ENCODE results near the gene RCSD1. TPM values are rescaled to one million over a fixed set of nuclear protein-coding genes. Genes with fewer than 3 reads are reported as not detected.

RCSD1 gene
- total and polyA plus RNA-seq, 11 donors = 14.1 to 51.5 (median 29.6) TPM

DNA sequence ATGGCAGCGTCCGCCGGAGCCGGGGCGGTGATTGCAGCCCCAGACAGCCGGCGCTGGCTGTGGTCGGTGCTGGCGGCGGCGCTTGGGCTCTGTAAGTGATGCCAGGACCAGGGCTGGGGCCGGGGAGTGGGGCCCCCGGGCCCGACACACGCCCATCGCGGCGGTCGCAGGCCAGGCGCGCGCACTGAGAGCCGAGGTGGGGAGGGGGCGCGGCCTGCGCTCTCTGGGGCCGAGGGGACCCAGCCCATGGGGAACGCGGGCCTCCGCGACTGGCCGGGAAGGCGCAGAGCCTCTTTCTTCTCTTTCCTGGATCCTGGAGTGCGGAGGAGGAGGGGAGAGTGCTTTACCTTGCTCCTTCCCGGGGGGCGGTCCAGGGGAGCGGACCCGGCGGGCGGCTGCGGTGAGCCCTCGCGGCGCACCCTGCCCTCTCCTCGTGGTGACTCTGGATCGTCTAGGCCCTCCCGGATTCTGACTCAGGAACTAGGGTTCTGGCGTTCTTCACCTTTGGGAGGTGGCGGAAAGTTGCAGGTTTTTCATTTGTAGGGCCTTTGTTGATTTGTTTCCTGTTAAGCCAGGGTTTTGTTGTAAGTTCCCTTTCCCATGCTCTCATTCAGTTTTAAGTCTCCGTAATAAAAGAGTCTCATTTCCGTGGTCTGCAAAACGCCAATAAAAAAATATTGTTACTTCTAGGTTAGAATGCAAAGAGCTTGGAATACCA lies 92.3 kb downstream of the RCSD1 start:
- H3K4me1 ChIP-seq = peaks cover 4 to 53% (median 38%) of the 10 kb centered on the region in 12 donors
- peak in 3 of 4 donors; percentile 37 to 67 (median 65) for ATAC-seq
- no peak for TF ChIP-seq POLR2A (IDR thresholded peaks at IDR 0.05)
- TF ChIP-seq, protein P1, sequence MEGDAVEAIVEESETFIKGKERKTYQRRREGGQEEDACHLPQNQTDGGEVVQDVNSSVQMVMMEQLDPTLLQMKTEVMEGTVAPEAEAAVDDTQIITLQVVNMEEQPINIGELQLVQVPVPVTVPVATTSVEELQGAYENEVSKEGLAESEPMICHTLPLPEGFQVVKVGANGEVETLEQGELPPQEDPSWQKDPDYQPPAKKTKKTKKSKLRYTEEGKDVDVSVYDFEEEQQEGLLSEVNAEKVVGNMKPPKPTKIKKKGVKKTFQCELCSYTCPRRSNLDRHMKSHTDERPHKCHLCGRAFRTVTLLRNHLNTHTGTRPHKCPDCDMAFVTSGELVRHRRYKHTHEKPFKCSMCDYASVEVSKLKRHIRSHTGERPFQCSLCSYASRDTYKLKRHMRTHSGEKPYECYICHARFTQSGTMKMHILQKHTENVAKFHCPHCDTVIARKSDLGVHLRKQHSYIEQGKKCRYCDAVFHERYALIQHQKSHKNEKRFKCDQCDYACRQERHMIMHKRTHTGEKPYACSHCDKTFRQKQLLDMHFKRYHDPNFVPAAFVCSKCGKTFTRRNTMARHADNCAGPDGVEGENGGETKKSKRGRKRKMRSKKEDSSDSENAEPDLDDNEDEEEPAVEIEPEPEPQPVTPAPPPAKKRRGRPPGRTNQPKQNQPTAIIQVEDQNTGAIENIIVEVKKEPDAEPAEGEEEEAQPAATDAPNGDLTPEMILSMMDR (IDR thresholded peaks at IDR 0.05) = no peak

GRCh38 chr1:167722870-167723251 lies 92.8 kb downstream of the RCSD1 start:
- intact Hi-C loops (cut with DNase I) = loop anchor here in 9 of 10 donors (5.0 to 10.0 kb wide), 5 partner anchors 79 to 362 kb away; partner anchors contain the start of genes DCAF6 (in 5 of the 9) and MPC2 (in 5 of the 9)
- TF ChIP-seq, protein P1 (IDR thresholded peaks at IDR 0.05) = no peak
- no peak for TF ChIP-seq POLR2A (IDR thresholded peaks at IDR 0.05)

More for the DNA sequence above, 92.3 kb downstream of the RCSD1 start:
- Histone ChIP-seq H3K4me3 (peak overlapping the region; percentile 88 to 100 (median 94)), H3K36me3 (no peaks in the 10 kb centered on the region), H3K27ac (peak overlapping the region; percentile 67 to 93 (median 90)), H3K27me3 (no peaks in the 10 kb centered on the region), H3K9me3 (no peaks in the 10 kb centered on the region)
- 1 to 3% (median 1%) methylated on average over 6 to 52 of the region's 52 CpGs for WGBS, 4 donors
- intact Hi-C loops (cut with DNase I) = loop anchor here in 9 of 10 donors (5.0 to 10.0 kb wide), 5 partner anchors 80 to 362 kb away; partner anchors contain the start of genes DCAF6 (in 5 of the 9) and MPC2 (in 5 of the 9)
- DNase-seq = peak in 2 of 5 donors; percentile 35 to 43

GRCh38 chr1:167723707-167724323 lies 93.8 kb downstream of the RCSD1 start:
- 81 to 88% (median 84%) methylated on average over 2 of the region's 2 CpGs for WGBS, 4 donors
- Histone ChIP-seq H3K4me3 (peak overlapping the region in 5 of 12 donors; percentile 88 to 98 (median 94)), H3K4me1 (peaks cover 4 to 61% (median 41%) of the 10 kb centered on the region in 12 donors), H3K9me3 (no peaks in the 10 kb centered on the region), H3K36me3 (no peaks in the 10 kb centered on the region), H3K27ac (no peak overlapping the region), H3K27me3 (no peaks in the 10 kb centered on the region)
- TF ChIP-seq, protein P1 (IDR thresholded peaks at IDR 0.05) = no peak
- no peak for TF ChIP-seq POLR2A (IDR thresholded peaks at IDR 0.05)
- ATAC-seq (no peak), DNase-seq (no peak)
- intact Hi-C loops (cut with DNase I) = loop anchor here in 9 of 10 donors (5.0 to 10.0 kb wide), 5 partner anchors 78 to 361 kb away; partner anchors contain the start of genes DCAF6 (in 5 of the 9) and MPC2 (in 5 of the 9)

More at GRCh38 chr1:167722870-167723251, 92.8 kb downstream of the RCSD1 start:
- no peaks in the 10 kb centered on the region for H3K9me3 ChIP-seq
- H3K27me3 ChIP-seq = no peaks in the 10 kb centered on the region
- H3K27ac ChIP-seq = peak overlapping the region in 6 of 12 donors; percentile 78 to 93 (median 90)
- peaks cover 4 to 57% (median 41%) of the 10 kb centered on the region in 12 donors for H3K4me1 ChIP-seq
- ATAC-seq (no peak), DNase-seq (no peak)
- peak overlapping the region; percentile 88 to 100 (median 94) for H3K4me3 ChIP-seq
- H3K36me3 ChIP-seq = no peaks in the 10 kb centered on the region
- WGBS, 4 donors = 30 to 38% (median 35%) methylated on average over 4 of the region's 4 CpGs

DNA sequence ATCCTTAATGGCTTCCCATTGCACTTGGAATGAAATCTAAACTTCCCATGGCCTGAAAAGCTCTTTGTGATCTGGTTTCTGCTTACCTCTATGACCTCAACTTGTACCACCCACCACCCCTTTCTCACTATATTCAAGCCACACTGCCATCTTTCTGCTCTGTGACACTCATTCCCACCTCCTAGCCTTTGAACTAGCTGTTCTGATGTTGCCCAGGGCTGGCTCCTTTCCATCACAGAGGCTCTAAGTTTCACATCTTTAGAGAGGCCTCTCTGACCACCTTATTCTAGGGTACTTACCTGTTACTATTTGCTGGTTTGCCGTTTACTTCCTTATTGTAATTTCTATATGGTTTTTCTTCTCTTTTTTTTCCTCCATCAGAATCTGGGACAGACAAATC lies 96.0 kb downstream of the RCSD1 start:
- Histone ChIP-seq H3K27ac (no peak overlapping the region), H3K27me3 (no peaks in the 10 kb centered on the region), H3K4me1 (peaks cover 4 to 56% (median 37%) of the 10 kb centered on the region in 12 donors), H3K36me3 (peaks cover 0 to 10% (median 0%) of the 10 kb centered on the region in 9 donors), H3K4me3 (no peak overlapping the region), H3K9me3 (no peaks in the 10 kb centered on the region)
- intact Hi-C loops (cut with DNase I) = loop anchor here in 3 of 10 donors (10.0 kb wide), 2 partner anchors 209 to 359 kb away; partner anchors contain the start of genes DCAF6 (in 1 of the 3) and MPC2 (in 1 of the 3)
- TF ChIP-seq, protein P1 (IDR thresholded peaks at IDR 0.05) = no peak
- no peak for TF ChIP-seq POLR2A (IDR thresholded peaks at IDR 0.05)
- DNase-seq = no peak
- ATAC-seq = no peak
- 64 to 77% (median 74%) methylated on average over 1 of the region's 1 CpG for WGBS, 4 donors
